ENCODE results near the gene ZBED1.
"Not testable (repeated sequence)": the region's sequence is repeated elsewhere in the genome, so short reads cannot be mapped to it uniquely, and the experiment has no call there.

ZBED1 gene

DNA sequence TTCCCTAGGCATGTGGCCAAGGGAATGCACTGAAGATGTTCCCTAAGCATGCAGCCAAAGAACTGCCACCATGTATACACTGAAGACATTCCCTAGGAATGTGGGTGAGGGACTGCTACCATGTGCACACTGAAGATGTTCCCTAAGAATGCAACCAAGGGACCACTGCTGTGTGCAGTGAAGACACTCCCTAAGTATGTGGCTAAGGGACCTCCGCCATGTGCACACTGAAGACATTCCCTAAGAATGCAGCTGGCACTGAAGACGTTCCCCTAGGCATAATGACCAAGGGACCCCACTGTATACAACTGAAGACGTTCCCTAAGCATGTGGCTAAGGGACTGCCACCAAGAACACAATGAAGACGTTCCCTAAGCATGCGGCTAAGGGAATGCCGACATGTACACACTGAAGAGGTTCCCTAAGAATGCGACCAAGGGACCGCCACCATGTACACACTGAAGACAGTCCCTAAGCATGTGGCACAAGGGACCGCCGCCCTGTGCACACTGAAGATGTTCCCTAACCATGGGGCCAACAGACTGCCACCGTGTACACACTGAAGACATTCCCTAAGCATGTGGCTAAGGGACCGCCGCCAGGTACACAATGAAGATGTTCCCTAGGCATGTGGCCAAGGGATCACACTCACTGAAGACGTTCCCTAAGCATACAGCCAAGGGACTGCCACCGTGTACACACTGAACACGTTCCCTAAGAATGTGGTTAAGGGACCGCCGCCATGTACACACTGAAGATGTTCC lies 25.6 kb downstream of the ZBED1 start:
- peak; percentile 53 for DNase-seq (ENCODE audit: low spot score)

DNA sequence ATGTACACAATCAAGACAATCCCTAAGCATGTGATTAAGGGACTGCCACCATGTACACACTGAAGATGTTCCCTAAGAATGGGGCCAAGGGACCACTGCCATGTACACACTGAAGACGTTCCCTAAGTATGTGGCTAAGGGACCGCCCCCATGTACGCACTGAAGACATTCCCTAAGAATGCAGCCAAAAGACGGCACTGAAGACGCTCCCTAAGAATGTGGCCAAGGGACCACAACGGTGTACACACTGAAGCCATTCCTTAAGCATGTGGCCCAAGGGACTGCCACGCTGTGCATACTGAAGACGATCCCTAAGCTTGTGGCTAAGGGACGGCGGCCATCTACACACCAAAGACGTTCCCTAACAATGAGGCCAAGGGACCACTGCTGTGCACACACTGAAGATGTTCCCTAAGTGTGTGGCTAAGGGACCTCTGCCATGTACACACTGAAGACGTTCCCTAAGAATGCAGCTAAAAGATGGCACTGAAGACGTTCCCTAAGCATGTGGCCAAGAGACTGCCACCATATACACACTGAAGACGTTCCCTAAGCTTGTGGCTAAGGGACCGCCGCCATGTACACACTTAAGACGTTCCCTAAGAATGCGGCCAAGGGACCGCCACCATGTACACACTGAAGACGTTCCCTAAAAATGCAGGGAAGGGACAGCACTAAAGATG lies 26.4 kb downstream of the ZBED1 start:
- peak; percentile 57 for DNase-seq (ENCODE audit: low spot score)

DNA sequence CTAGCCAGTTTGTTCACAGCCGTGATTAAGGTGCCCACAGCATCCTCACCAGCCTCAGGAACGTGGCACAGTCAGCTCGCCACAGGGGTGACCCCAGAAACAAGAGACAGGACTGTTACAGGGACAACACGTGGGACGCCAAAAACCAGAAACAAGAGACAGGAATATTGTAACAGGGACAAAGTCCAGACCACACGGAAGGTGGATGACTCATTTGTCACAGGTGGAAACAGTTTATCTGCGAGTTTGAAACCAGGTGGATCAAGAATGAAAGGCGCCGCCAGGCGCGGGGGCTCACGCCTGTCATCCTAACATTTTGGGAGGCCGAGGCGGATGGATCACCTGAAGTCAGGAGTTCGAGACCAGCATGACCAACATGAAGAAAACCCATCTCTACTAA lies 27.7 kb downstream of the ZBED1 start:
- not testable (repeated sequence) for DNase-seq (ENCODE audit: low spot score)

DNA sequence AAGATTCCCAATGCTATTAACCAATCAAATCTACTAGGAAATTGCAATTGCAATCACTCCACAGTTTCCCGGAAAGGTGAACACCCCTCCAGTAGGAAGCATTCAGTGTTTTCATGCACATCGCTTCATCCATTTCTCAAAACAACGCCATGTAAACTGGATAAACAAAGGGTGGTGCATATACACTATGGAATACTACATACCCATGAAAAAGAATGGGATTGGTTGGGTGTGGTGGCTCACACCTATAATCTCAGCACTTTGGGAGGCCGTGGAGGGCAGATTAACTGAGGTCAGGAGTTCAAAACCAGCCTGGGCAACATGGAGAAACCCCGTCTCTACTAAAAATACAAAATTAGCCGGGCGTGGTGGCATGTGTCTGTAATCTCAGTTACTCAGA lies 29.1 kb downstream of the ZBED1 start:
- DNase-seq (ENCODE audit: low spot score): no peak

DNA sequence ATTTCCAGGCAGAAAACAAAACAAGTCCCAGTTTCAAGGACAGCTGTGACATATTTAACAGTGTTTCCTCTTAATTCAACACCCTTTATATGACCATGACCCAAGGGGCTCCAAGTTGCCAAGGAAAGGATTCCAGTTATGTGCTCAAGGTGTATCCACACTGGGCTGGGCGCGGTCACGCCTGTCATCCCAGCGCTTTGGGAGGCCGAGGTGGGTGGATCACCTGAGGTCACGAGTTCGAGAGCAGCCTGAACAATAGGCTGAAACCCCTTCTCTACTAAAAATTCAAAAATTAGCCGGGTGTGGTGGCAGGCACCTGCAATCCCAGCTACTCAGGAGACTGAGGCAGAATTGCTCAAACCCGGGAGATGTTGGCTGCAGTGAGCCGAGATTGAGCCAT lies 29.6 kb downstream of the ZBED1 start:
- not testable (repeated sequence) for DNase-seq (ENCODE audit: low spot score)

DNA sequence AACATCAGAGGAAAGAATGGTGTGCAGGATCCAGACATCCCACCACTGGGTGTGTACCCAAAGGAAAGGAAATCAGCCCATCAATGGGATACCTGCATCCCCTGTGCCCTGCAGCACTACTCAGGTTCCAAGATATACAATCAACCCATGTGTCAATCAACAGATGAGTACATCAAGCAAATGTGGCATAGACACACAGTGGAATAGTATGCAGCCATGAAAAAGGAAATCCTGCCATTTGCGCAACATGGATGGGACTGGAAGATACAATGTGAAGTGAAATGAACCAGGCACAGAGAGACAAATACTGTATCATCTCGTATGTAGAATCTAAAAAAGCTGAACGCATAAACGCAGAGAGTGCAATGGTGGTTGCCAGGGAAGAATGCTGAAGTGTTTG lies 30.9 kb downstream of the ZBED1 start:
- DNase-seq (ENCODE audit: low spot score): not testable (repeated sequence)

DNA sequence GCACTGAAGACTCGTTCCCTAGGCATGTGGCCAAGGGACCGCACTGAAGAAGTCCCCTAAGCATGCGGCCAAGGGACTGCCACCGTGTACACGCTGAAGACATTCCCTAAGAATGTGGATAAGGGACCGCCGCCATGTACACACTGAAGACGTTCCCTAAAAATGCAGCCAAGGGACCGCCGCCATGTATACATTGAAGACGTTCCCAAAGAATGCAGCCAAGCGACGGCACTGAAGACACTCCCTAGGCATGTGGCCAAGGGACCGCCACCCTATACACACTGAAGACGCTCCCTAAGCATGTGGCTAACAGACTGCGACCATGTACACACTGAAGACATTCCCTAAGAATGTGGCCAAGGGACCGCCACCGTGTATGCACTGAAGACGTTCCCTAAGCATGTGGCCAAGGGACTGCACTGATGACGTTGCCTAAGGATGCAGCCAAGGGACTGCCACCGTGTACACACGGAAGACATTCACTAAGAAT lies 31.5 kb downstream of the ZBED1 start:
- DNase-seq (ENCODE audit: low spot score): no peak

DNA sequence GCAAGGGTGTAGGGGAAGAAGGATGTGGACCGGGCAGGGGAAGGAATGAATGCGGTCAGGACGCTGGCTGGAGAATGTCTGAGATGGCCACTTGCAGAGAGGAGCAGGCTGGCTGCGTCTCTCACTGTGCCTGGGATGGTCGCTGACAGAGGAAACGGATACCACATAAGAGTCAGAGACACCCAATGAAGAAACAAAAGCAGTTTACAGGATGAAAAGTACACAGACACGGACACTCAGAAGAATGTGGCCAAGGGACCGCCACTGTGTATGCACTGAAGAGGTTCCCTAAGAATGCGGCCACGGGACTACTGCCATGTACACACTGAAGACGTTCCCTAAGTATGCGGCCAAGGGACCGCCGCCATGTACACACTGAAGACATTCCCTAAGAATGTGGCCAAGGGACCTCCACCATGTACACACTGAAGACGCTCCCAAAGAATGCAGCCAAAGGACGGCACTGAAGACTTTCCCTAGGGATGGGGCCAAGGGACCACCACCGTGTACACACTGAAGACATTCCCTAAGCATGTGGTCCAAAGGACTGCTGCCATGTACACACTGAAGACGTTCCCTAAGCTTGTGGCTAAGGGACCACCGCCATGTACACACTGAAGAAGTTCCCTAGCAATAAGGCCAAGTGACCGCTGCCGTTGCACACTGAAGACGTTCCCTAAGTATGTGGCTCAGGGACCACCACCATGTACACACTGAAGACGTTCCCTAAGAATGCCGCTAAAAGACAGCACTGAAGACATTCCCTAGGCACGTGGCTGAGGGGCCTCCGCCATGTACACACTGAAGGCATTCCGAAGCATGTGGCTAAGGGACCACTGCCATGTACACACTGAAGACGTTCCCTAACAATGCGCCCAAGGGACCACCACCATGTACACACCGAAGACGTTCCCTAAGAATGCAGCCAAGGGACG lies 32.2 kb downstream of the ZBED1 start:
- peak; percentile 21 for DNase-seq (ENCODE audit: low spot score)

DNA sequence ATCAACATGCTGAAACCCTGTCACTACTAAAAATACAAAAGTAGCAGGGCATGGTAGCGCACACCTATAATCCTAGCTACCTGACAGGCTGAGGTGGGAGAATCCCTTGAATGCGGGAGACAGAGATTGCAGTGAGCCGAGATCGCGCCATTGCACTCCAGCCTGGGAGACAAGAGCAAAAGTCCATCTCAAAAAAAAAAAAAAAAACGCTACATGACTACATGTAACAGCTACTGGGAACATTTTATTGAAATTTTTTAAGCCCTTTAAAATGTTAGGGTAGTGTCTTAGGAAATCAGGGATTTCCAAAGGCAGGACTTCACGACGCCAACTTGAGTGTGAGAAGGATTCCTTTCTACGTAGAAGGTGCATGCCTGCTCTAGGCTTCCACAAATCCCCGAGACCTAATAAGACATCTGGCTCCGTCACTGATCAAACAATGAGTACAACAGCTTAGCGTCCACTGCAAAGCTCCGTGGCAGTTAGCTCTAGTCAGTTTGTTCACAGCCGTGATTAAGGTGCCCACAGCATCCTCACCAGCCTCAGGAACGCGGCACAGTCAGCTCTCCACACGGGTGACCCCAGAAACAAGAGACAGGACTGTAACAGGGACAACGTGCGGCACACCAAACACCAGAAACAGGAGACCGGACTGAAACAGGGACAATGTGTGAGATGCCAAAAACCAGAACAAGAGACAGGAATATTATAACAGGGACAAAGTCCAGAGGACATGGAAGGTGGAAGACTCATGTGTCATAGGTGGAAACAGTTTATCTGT lies 33.7 kb downstream of the ZBED1 start:
- no peak for DNase-seq (ENCODE audit: low spot score)

DNA sequence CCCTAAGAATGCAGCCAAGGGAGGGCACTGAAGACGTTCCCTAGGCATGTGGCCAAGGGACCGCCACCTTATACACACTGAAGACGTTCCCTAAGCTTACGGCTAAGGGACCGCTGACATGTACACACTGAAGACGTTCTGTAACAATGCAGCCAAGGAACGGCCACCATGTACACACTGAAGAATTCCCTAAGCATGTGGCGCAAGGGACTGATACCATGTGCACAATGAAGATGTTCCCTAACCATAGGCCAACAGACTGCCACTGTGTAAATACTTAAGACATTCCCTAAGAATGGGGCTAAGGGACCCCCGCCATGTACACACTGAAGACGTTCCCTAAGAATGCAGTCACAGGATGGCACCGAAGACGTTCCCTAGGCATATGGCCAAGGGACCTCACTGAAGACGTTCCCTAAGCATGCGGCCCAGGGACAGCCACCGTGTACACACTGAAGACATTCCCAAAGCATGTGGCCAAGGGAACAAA lies 36.1 kb downstream of the ZBED1 start:
- peak; percentile 88 for DNase-seq (ENCODE audit: low spot score)

DNA sequence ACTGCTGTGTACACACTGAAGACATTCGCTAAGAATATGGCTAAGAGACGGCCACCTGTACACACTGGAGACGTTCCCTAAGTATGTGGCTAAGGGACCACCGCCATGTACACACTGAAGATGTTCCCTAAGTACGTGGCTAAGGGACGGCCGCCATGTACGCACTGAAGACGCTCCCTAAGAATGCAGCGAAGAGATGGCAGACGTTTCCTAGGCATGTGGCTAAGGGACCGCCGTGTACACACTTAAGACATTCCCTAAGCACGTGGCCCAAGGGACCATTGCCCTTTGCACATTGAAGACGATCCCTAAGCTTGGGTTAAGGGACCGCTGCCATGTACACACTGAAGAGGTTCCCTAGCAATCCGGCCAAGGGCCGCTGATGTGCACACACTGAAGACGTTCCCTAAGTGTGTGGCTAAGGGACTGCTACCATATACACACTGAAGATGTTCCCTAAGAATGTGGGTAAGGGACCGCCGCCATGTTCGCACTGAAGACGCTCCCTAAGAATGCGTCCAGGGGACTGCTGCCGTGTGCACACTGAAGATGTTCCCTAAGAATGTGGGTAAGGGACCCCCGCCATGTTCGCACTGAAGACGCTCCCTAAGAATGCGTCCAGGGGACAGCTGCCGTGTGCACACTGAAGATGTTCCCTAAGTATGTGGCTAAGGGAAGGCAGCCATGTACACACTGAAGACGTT lies 36.7 kb downstream of the ZBED1 start:
- DNase-seq (ENCODE audit: low spot score): peak; percentile 91

DNA sequence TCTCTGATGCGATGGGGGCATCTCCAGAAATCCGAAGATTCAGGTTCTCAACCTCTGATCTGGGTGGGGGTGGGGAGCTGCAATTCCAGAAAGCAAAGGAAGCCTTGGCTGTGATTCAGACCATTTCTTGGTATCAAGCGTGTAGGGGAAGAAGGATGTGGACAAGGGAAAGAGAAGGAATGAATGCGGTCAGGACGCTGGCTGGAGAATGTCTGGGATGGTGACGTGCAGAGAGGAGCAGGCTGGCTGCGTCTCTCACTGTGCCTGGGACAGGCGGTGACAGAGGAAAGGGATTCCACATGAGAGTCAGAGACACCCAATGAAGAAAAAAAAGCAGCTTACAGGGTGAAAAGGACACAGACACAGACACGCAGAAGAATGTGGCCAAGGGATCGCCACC lies 37.3 kb downstream of the ZBED1 start:
- DNase-seq (ENCODE audit: low spot score): not testable (repeated sequence)

DNA sequence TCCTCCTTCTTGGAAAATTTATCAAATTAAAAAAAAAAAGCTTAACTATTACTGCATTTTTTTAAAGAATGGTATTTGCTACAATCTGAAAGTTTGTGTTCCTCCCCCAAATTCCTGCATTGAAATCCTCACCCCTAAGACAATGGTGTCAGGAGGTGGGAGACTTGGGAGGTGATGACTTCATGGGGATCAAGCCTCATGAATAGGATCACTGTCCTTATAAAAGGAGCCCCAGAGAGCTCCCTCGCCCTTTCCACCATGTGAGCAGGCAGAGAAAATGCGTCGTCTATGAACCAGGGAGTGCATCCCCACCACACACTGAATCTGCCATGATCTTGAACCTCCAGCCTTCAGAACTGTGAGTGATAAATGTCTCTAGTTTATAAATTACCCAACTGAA lies 38.0 kb downstream of the ZBED1 start:
- no peak for DNase-seq (ENCODE audit: low spot score)

DNA sequence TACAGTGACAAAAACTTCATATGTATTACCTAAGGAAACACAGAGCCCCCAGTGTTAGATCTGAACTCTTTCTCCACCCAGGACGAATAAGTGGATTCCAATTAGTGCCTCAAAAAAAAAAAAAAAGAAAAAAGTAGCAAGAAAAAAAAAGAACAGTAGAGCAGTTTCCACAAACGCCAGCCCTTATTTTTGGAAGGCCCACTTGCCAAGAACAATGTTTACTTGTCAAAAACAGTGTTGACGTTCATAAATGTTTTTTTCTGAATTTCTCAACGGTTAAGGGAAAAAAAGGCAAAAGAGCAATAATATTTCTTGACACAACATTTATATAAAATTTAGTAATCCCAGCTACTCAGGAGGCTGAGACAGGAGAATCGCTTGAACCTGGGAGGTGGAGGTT lies 38.7 kb downstream of the ZBED1 start:
- DNase-seq (ENCODE audit: low spot score): no peak

DNA sequence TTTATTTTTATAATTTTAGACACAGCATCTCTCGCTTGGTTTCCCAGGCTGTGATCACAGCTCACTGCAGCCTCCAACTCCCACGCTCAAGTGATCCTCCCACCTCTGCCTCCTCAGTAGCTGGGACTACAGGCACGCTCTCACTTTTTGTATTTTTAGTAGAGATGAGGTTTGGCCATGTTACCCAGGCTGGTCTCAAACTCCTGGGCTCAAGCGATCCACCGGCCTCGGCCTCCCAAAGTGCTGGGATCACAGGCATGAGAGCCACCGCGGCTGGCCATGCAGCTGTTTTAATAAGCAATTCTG lies 39.1 kb downstream of the ZBED1 start:
- no peak for DNase-seq (ENCODE audit: low spot score)

DNA sequence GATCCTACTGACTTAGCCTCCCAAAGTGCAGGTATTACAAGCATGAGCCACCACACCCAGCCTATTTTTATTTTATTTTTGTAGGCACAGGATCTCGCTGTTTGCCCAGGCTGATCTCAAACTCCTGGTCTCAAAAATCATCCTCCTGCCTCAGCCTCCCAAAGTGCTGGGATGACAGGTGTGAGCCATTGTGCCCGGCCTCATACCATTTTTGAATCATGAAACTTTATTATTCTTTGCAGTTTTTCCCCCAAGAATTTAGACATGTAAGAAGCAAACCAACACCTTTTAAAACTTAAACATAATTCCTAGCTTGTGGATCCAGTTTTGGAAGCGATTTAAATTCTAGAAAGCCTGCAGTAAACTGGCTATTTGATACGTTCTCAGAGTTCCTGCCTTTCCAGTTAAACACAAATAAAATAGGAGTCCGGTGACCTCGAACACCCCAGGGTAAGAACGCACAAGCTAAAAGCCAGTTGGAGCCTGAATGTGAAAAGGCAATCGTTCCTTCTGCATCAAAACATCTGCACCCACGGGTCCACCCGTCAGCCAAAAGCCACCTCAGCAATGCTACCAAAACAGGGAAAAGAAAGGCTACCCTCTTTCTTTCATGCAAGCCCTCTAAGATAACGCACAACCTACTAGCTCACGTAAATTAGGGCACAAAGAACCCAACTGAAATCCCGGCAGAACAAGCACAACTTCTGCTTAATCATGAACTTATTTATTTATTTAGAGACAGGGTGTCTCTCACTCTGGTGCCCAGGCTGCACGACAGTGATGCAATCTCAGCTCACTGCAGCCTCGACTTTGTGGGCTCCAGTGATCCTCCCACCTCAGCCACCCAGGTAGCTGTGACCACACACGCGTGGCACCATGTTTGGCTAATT lies 39.7 kb downstream of the ZBED1 start:
- not testable (repeated sequence) for DNase-seq (ENCODE audit: low spot score)

DNA sequence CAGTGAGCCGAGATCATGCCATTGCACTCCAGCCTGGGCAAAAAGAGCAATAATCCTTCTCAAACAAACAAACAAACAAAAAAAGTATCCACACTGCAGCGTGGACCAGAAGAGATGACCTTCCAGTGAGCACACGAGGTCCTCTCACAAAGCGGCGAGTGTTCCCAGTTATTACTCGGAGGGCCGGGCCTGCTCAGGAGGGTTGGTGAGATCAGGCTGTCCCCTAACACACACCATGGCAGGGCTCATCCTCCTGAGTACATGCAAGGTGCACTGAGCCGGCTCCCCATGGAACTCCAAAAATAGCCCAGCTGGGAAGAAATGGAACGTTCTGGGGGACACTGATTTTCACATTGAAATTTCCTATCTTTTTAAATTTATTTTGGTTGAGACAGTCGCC lies 40.7 kb downstream of the ZBED1 start:
- DNase-seq (ENCODE audit: low spot score): not testable (repeated sequence)

DNA sequence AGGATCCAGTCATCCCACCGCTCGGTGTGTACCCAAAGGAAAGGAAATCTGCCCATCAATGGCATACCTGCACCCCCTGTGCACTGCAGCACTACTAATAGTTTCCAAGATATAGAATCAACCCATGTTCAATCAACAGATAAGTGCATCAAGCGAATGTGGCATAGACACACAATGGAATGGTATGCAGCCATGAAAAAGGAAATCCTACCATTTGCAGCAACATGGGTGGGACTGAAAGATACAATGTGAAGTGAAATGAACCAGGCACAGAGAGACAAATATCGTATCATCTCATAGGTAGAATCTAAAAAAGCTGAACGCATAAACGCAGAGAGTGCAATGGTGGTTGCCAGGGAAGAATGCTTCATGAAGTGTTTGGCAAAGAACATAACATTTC lies 42.5 kb downstream of the ZBED1 start:
- no peak for DNase-seq (ENCODE audit: low spot score)

DNA sequence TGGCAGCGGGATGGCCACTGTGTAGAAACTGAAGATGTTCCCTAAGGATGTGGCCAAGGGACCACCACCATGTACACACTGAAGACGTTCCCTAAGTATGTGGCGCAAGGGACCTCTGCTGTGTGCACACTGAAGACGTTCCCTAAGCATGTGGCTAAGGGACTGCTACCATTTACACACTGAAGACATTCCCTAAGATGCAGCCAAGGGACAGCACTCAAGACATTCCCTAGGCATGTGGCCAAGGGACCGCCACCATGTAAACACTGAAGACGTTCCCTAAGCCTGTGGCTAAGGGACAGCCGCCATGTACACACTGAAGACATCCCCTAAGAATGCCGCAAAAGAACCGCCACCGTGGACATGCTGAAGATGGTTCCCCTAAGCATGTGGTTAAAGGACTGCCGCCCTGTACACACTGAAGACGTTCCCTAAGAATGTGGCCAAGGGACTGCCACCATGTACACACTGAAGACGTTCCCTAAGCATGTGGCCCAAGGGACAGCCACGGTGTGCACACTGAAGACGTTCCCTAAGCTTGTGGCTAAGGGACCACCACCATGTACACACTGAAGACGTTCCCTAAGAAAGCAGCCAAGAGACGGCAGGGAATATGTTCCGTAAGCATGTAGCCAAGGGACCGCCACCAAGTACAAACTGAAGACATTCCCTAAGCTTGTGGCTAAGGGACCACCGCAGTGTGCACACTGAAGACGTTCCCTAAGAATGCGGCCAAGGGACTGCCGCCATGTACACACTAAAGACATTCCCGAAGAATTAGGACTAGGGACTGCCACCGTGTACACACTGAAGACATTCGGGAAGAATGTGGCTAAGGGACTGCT lies 43.3 kb downstream of the ZBED1 start:
- DNase-seq (ENCODE audit: low spot score): peak; percentile 92

Data from cerebellar cortex (tissue), 1 donor.